Measurements from ENCODE around the gene TESK1.

DNA sequence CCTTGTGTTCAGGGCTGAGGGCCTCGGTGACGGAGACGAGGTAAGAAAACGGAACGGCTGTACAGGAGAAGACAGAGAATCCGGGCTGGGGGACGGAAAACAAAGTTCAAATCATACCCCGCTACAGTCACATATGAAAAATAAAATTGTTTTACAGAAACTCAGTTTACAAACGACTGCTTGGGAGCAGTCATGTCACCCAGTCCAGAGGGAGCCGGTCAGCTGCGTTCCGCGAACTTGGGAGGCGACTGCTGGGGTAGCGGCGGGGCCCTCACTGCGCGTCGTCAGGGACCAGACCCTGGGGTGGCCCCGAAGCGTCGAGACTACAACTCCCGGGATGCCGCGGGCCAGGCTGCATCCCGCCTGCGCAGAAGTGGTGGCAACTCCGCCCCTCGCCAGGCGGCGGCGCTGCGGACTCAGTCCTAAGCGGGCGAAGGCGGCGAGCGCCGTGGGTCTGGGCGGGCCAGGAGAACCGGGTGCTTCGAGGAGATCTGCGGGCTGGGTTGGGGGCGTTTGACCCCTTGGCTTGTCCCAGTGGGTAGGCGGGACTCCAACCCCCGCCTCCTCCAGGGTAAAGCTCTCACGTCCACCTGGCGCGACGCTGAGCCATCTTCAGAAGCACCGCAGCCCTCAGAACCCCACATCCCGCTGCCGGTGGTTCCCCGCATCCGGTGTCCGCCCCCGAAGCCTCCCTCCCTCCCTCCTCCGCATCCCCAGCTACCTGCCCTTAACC, 41.6 kb downstream of the TESK1 start:
- TF ChIP-seq CTCF (conservative IDR thresholded peaks at IDR 0.05; ENCODE audit: low read depth in 2 of 2), result peak; percentile 57 to 95
- TF ChIP-seq EZH2 (IDR thresholded peaks at IDR 0.05; ENCODE audit: low read depth, unreplicated experiment), result no peak
- TF ChIP-seq EZH2phosphoT487 (IDR thresholded peaks at IDR 0.05; ENCODE audit: unreplicated experiment), result no peak
- TF ChIP-seq REST (IDR thresholded peaks at IDR 0.05; ENCODE audit: unreplicated experiment), result no peak
- peak; percentile 69 for TF ChIP-seq POLR2AphosphoS5 (IDR thresholded peaks at IDR 0.05; ENCODE audit: low read depth)
- no peak for TF ChIP-seq NANOG (IDR thresholded peaks at IDR 0.05; ENCODE audit: borderline replicate concordance)
- no peak for TF ChIP-seq ZNF462 (CRISPR knock-in tag; IDR thresholded peaks at IDR 0.05)
- no peak for TF ChIP-seq ETS1 (IDR thresholded peaks at IDR 0.05)
- peak; percentile 59 for TF ChIP-seq CREB1 (CRISPR knock-in tag; IDR thresholded peaks at IDR 0.05; ENCODE audit: low read depth)
- no peak for TF ChIP-seq STAT1 (IDR thresholded peaks at IDR 0.05; ENCODE audit: unreplicated experiment)
- TF ChIP-seq JUNB (IDR thresholded peaks at IDR 0.05; ENCODE audit: unreplicated experiment), result no peak
- no peak for TF ChIP-seq ZNF114 (CRISPR knock-in tag; IDR thresholded peaks at IDR 0.05)
